Astrocyte (in vitro differentiated cells and primary cell): ENCODE results near the gene EXD2. TPM values are rescaled to one million over a fixed set of nuclear protein-coding genes. Genes with fewer than 3 reads are reported as not detected.

Source experiments
- DNase-seq: peaks from one replicate; pipeline ENCODE4 v3.0.0-alpha.2; 2010; ENCODE audit warnings: low read depth
- FAIRE-seq: peaks from 2 replicates; lab custom pipeline; 2011; peaks lifted over from hg19 to GRCh38; lab: Jason Lieb, UNC
- H2AFZ ChIP-seq: 2 replicates; pipeline ENCODE4 v1.6.0; 2012; ENCODE audit warnings: low read depth, low read length, inconsistent platforms
- H3K27ac ChIP-seq: 2 replicates; pipeline ENCODE4 v1.5.1; 2011; ENCODE audit warnings: low read depth, low read length, inconsistent platforms
- H3K27me3 ChIP-seq: 2 replicates; pipeline ENCODE4 v1.6.0; 2011; ENCODE audit warnings: low read length, inconsistent platforms; ENCODE audit not compliant: insufficient read depth
- H3K36me3 ChIP-seq: 2 replicates; pipeline ENCODE4 v1.5.1; 2011; ENCODE audit warnings: low read length, inconsistent platforms; ENCODE audit not compliant: insufficient read depth
- H3K4me1 ChIP-seq: 2 replicates; pipeline ENCODE4 v1.5.1; 2011; ENCODE audit warnings: low read length, inconsistent platforms; ENCODE audit not compliant: insufficient read depth
- H3K4me2 ChIP-seq: 2 replicates; pipeline ENCODE4 v1.6.0; 2012; ENCODE audit warnings: low read length, inconsistent platforms
- H3K4me3 ChIP-seq: 2 replicates; pipeline ENCODE4 v1.5.1; 2011; ENCODE audit warnings: low read depth, mild to moderate bottlenecking, low read length, inconsistent platforms; ENCODE audit not compliant: insufficient read depth
- H3K79me2 ChIP-seq: 2 replicates; pipeline ENCODE4 v1.6.0; 2012; ENCODE audit warnings: mild to moderate bottlenecking, low read length, inconsistent platforms; ENCODE audit not compliant: insufficient read depth
- H3K9ac ChIP-seq: 2 replicates; pipeline ENCODE4 v1.6.0; 2012; ENCODE audit warnings: mild to moderate bottlenecking, low read length, inconsistent platforms
- H3K9me3 ChIP-seq: 2 replicates; pipeline ENCODE4 v1.5.1; 2012; ENCODE audit warnings: low read depth, mild to moderate bottlenecking, low read length, inconsistent platforms; ENCODE audit not compliant: insufficient read depth
- H4K20me1 ChIP-seq: 2 replicates; pipeline ENCODE4 v1.6.0; 2012; ENCODE audit warnings: low read length, inconsistent platforms; ENCODE audit not compliant: insufficient read depth
- H3K27ac Mint-ChIP-seq: one replicate; pipeline ENCODE4 v1.8.0; 2021; ENCODE audit warnings: mild to moderate bottlenecking, mixed read lengths; ENCODE audit not compliant: unreplicated experiment
- H3K27me3 Mint-ChIP-seq: one replicate; pipeline ENCODE4 v1.8.0; 2021; ENCODE audit warnings: low read depth, mixed read lengths; ENCODE audit not compliant: unreplicated experiment
- H3K36me3 Mint-ChIP-seq: one replicate; pipeline ENCODE4 v1.8.0; 2021; ENCODE audit warnings: low read depth, mixed read lengths; ENCODE audit not compliant: unreplicated experiment
- H3K4me1 Mint-ChIP-seq: one replicate; pipeline ENCODE4 v1.8.0; 2021; ENCODE audit warnings: low read depth, mixed read lengths; ENCODE audit not compliant: unreplicated experiment
- H3K4me3 Mint-ChIP-seq: one replicate; pipeline ENCODE4 v1.8.0; 2021; ENCODE audit warnings: mild to moderate bottlenecking, moderate library complexity, mixed read lengths; ENCODE audit not compliant: unreplicated experiment
- H3K9me3 Mint-ChIP-seq: one replicate; pipeline ENCODE4 v1.8.0; 2021; ENCODE audit warnings: mild to moderate bottlenecking, mixed read lengths; ENCODE audit not compliant: unreplicated experiment
- EZH2 ChIP-seq: IDR thresholded peaks from 2 replicates; pipeline ENCODE4 v1.6.1; 2012; ENCODE audit warnings: mild to moderate bottlenecking, low read length, inconsistent platforms; ENCODE audit not compliant: insufficient read depth
- total RNA-seq: library from RNA; stranded (reverse); gene quantifications from 2 replicates; pipeline ENCODE4 v1.2.1, GENCODE V29; 2021
- TF ChIP-seq, protein P1 (sequence below): IDR thresholded peaks from 2 replicates; pipeline ENCODE4 v1.5.1; 2011; ENCODE audit warnings: low read depth, mild to moderate bottlenecking, inconsistent platforms, low read length, moderate library complexity; ENCODE audit not compliant: insufficient read depth

The EXD2 gene
- total RNA-seq, 1 donor from 2014 or later = 30.7 TPM

DNA sequence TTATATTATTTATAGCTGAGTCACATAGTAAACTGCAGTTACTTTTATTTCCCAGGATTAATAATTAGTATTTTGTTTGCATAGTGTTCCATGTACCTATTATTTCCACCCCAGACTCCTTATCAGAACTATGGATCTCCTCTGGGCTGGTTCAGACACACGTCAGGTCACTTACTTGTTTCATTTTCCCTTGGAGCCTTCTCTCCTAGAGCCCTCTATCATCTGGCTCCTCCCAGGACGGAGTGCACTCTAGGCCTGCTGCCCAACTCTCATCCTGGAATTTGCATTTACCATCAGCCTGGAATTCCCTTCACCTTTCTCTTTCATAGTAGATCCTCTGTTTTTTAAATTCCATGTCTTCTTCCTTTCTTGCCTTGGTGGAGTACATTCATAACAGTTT, 40.2 kb downstream of the EXD2 start:
- Histone ChIP-seq H3K4me1 (no peaks in the 10 kb centered on the region), H3K27ac (no peak overlapping the region), H3K4me3 (no peak overlapping the region), H3K9me3 (no peaks in the 10 kb centered on the region), H3K27me3 (no peaks in the 10 kb centered on the region), H3K9ac (no peak overlapping the region), H4K20me1 (no peaks in the 10 kb centered on the region), H3K79me2 (no peaks in the 10 kb centered on the region), H3K4me2 (no peak overlapping the region), H2AFZ (no peak overlapping the region), H3K36me3 (peaks cover 3% of the 10 kb centered on the region)
- H3K9me3 Mint-ChIP-seq = no peaks in the 10 kb centered on the region
- TF ChIP-seq, protein P1, sequence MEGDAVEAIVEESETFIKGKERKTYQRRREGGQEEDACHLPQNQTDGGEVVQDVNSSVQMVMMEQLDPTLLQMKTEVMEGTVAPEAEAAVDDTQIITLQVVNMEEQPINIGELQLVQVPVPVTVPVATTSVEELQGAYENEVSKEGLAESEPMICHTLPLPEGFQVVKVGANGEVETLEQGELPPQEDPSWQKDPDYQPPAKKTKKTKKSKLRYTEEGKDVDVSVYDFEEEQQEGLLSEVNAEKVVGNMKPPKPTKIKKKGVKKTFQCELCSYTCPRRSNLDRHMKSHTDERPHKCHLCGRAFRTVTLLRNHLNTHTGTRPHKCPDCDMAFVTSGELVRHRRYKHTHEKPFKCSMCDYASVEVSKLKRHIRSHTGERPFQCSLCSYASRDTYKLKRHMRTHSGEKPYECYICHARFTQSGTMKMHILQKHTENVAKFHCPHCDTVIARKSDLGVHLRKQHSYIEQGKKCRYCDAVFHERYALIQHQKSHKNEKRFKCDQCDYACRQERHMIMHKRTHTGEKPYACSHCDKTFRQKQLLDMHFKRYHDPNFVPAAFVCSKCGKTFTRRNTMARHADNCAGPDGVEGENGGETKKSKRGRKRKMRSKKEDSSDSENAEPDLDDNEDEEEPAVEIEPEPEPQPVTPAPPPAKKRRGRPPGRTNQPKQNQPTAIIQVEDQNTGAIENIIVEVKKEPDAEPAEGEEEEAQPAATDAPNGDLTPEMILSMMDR = no peak
- TF ChIP-seq EZH2 = no peak
- H3K27me3 Mint-ChIP-seq = no peaks in the 10 kb centered on the region
- H3K36me3 Mint-ChIP-seq = peaks cover 16% of the 10 kb centered on the region
- no peak overlapping the region for H3K4me3 Mint-ChIP-seq
- H3K27ac Mint-ChIP-seq = no peak overlapping the region
- DNase-seq = no peak
- H3K4me1 Mint-ChIP-seq = peaks cover 6% of the 10 kb centered on the region
- no peak for FAIRE-seq

DNA sequence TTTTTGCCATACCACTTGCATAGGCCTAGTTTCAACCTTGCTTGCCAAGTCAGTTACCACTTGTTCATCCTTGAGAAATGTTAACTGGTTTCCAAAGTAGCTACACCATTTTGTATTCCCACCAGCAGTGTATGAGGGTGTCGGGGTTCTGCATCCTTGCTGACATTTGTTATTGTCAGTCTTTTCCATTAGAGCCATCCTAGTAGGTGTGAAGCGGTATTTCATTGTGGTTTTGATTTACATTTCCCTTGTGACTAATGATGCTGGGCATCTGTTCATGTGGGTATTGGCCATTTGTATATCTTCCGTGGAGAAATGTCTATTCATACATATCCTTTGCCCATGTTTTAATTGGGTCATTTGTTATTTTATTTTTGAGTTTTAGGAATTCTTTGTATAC, 41.1 kb downstream of the EXD2 start:
- H3K4me3 ChIP-seq = no peak overlapping the region
- no peaks in the 10 kb centered on the region for H3K9me3 Mint-ChIP-seq
- H3K27me3 Mint-ChIP-seq = no peaks in the 10 kb centered on the region
- no peaks in the 10 kb centered on the region for H3K27me3 ChIP-seq
- H2AFZ ChIP-seq = no peak overlapping the region
- peaks cover 3% of the 10 kb centered on the region for H3K36me3 ChIP-seq
- H3K4me2 ChIP-seq = no peak overlapping the region
- H3K9me3 ChIP-seq = no peaks in the 10 kb centered on the region
- no peaks in the 10 kb centered on the region for H4K20me1 ChIP-seq
- H3K27ac Mint-ChIP-seq = no peak overlapping the region
- TF ChIP-seq, protein P1 = no peak
- no peak for TF ChIP-seq EZH2
- FAIRE-seq = no peak
- peaks cover 24% of the 10 kb centered on the region for H3K36me3 Mint-ChIP-seq
- H3K4me1 Mint-ChIP-seq = peaks cover 6% of the 10 kb centered on the region
- H3K4me3 Mint-ChIP-seq = no peak overlapping the region
- H3K4me1 ChIP-seq = no peaks in the 10 kb centered on the region
- H3K79me2 ChIP-seq = no peaks in the 10 kb centered on the region
- no peak overlapping the region for H3K27ac ChIP-seq
- peak; percentile 0 for DNase-seq
- H3K9ac ChIP-seq = no peak overlapping the region

DNA sequence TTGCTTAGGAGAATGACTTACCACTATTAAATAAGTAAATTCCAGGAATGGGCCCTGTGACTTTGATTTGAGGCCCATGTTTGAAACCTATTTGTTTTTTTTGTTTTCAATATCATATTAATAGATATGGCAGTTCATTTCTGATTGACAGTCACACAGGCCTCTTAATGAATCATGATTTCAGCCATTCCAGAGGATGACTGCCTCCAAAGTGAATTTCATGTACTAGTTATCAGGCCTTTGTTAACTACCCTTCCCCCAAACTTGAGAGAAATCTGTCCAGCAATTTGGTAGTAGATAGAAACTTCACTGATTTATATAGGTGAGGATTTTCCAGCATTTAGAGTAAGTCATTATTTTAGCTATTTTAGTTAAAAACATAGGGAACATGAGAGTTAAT, 42.8 kb downstream of the EXD2 start:
- no peak overlapping the region for H3K27ac ChIP-seq
- H3K4me1 ChIP-seq = no peaks in the 10 kb centered on the region
- no peak overlapping the region for H3K4me3 ChIP-seq
- Mint-ChIP-seq H3K36me3 (peaks cover 27% of the 10 kb centered on the region), H3K4me1 (peaks cover 6% of the 10 kb centered on the region), H3K27ac (no peak overlapping the region), H3K27me3 (no peaks in the 10 kb centered on the region), H3K4me3 (no peak overlapping the region), H3K9me3 (no peaks in the 10 kb centered on the region)
- TF ChIP-seq EZH2 = no peak
- TF ChIP-seq, protein P1 = no peak
- H3K9me3 ChIP-seq = no peaks in the 10 kb centered on the region
- DNase-seq = no peak
- H2AFZ ChIP-seq = no peak overlapping the region
- peaks cover 7% of the 10 kb centered on the region for H3K36me3 ChIP-seq
- H3K79me2 ChIP-seq = no peaks in the 10 kb centered on the region
- no peaks in the 10 kb centered on the region for H3K27me3 ChIP-seq
- H3K4me2 ChIP-seq = no peak overlapping the region
- no peak overlapping the region for H3K9ac ChIP-seq
- no peak for FAIRE-seq
- no peaks in the 10 kb centered on the region for H4K20me1 ChIP-seq
